Prostate gland (tissue), 2 donors: ENCODE measurements around the gene RBM15B. TPM values are rescaled to one million over a fixed set of nuclear protein-coding genes. Genes with fewer than 3 reads are reported as not detected.
"Not testable (repeated sequence)": the region's sequence is repeated elsewhere in the genome, so short reads cannot be mapped to it uniquely, and the experiment has no call there.

Experiments used
- DNase-seq: peaks from one replicate; pipeline ENCODE4 v3.0.0-alpha.2; 2019; ENCODE audit warnings: low spot score
- H3K27ac ChIP-seq, 2 donors: fragments of 200-600 bp; sonication (generic); 2 replicates each; pipeline ENCODE4 v1.5.1; 2017 to 2019
- H3K27me3 ChIP-seq: fragments of 200-600 bp; sonication (generic); replicated peaks from 2 replicates; pipeline ENCODE4 v1.5.1; 2019; ENCODE audit not compliant: insufficient read depth
- H3K36me3 ChIP-seq, 2 donors: fragments of 200-600 bp; sonication (generic); 1 replicate in 1 of 2; 2 replicates in 1 of 2; pipeline versions ENCODE4 v1.5.1 to v1.8.1; 2017 to 2019
- H3K4me1 ChIP-seq: fragments of 200-600 bp; sonication (generic); replicated peaks from 2 replicates; pipeline ENCODE4 v1.5.1; 2019
- H3K4me3 ChIP-seq, 2 donors: fragments of 200-600 bp; sonication (generic); 2 replicates each; pipeline ENCODE4 v1.5.1; 2017 to 2019
- H3K9me3 ChIP-seq: fragments of 200-600 bp; sonication (generic); 2 replicates; pipeline ENCODE4 v1.5.1; 2017
- POLR2A ChIP-seq: fragments of 450-650 bp; IDR thresholded peaks from one replicate; pipeline ENCODE4 v1.6.1; 2016; ENCODE audit warnings: antibody characterized with exemption, mild to moderate bottlenecking
- POLR2AphosphoS5 ChIP-seq: sonication (generic); formaldehyde crosslinking; IDR thresholded peaks from one replicate; pipeline ENCODE4 v1.6.1; 2017; ENCODE audit warnings: antibody characterized with exemption
- WGBS: methylation state at CpG from one replicate; pipeline ENCODE4 v1.1.5; 2018; 5-methylcytosine and 5-hydroxymethylcytosine counted together
- intact Hi-C: fragments of 100-400 bp; cut with DNase I; formaldehyde crosslinking; loops from one replicate; pipeline ENCODE4 v1.14.2; 2022
- total RNA-seq, 2 donors: library from RNA; depleted of rRNA; stranded (reverse); fragments of >200 nt; gene quantifications; one replicate each; pipeline ENCODE4 v1.1.0, GENCODE V29; 2016
- TF ChIP-seq, protein P1 (sequence below), 4 experiments: fragments of 200-600 bp in 2 of 4; fragments of 450-650 bp in 2 of 4; sonication (generic) in 2 of 4; IDR thresholded peaks; 1 replicate in 3 of 4; 2 replicates in 1 of 4; pipeline ENCODE4 v1.5.1; 2016 to 2019; ENCODE audit warnings: antibody characterized with exemption in 4 of 4, mild to moderate bottlenecking in 2 of 4, moderate library complexity in 2 of 4

Gene RBM15B
- total RNA-seq, 2 donors from 2014 or later, result 34.1 to 40.1 TPM

DNA sequence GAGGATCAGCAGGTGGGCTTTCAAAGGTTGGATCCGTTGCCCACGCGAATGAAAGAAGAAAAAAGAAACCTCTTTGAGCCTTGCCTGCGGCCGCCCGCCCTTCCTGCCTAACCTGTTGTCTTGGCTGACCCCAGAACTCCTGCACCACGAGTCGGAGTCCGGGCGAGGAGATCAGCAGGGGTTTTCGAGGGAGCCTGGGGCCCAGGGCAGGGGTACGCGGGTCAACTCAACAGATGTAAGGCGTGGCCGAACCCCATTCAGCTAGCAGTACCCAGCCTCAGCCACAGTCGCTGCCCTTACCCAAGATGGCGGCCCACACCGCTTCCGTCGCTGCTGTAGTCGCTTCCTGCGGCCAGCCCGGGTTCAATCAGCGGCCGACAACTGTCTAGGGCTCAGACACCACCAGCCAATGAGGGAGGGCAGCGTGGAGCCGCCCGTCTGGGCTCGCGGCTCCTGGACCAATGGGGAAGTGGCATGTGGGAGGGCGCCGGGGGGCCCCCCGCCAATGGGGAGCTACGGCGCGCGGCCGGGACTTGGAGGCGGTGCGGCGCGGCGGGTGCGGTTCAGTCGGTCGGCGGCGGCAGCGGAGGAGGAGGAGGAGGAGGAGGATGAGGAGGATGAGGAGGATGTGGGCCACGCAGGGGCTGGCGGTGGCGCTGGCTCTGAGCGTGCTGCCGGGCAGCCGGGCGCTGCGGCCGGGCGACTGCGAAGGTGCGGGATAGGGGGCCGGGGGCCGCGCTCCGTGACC is 6.2 kb upstream of the RBM15B start, which contains the start of gene MANF:
MANF (plus strand) TSS at position 566 of the 748 bp plus-strand sequence; CDS start at position 618, 52 bp downstream.
- DNase-seq, result peak; percentile 99
- intact Hi-C loops, result loop anchor here (5.0 to 10.0 kb wide), 3 partner anchors 768 to 1030 kb away; partner anchors contain the start of genes C3orf18, CYB561D2, HEMK1 and MAPKAPK3
- TF ChIP-seq POLR2A, result peak; percentile 89
- TF ChIP-seq, protein P1, sequence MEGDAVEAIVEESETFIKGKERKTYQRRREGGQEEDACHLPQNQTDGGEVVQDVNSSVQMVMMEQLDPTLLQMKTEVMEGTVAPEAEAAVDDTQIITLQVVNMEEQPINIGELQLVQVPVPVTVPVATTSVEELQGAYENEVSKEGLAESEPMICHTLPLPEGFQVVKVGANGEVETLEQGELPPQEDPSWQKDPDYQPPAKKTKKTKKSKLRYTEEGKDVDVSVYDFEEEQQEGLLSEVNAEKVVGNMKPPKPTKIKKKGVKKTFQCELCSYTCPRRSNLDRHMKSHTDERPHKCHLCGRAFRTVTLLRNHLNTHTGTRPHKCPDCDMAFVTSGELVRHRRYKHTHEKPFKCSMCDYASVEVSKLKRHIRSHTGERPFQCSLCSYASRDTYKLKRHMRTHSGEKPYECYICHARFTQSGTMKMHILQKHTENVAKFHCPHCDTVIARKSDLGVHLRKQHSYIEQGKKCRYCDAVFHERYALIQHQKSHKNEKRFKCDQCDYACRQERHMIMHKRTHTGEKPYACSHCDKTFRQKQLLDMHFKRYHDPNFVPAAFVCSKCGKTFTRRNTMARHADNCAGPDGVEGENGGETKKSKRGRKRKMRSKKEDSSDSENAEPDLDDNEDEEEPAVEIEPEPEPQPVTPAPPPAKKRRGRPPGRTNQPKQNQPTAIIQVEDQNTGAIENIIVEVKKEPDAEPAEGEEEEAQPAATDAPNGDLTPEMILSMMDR (IDR thresholded peaks at IDR 0.05), result peak in 2 of 4 experiments; percentile 50 to 51
- TF ChIP-seq POLR2AphosphoS5, result peak; percentile 94
- WGBS, result under 1% methylated on average over 58 of the region's 65 CpGs
- Histone ChIP-seq H3K27me3 (no peaks in the 10 kb centered on the region), H3K4me3 (peak within 1 kb of the TSS; percentile 78 to 94), H3K9me3 (no peaks in the 10 kb centered on the region), H3K27ac (peak within 1 kb of the TSS; percentile 91), H3K36me3 (no peaks in the 10 kb centered on the region), H3K4me1 (peaks cover 16% of the 10 kb centered on the region)

DNA sequence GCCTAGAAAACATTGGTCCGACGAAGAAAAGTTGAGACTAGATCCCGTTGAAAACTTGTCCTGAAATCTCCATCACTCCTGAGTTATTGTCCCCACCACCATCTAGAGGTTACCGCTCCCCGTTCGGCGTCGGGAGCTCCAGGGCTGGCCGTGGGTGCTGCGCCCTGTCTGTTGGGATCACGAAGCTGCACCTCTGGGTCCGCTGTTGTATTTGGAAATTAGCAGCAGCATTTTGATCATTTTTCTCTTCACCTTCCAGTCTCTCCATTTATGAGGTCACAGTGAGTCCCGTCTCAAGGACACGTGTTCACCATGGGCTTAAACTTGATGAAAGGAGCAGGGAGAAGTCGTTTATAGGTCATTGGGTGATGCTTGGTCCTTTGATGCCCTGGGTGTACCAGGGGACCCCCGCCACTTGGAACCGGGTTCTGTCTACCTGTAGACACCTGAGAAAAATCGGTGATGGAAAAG is 5.4 kb upstream of the RBM15B start:
- peaks cover 21% of the 10 kb centered on the region for H3K4me1 ChIP-seq
- DNase-seq, result no peak
- WGBS, result 2% methylated on average over 18 of the region's 18 CpGs

DNA sequence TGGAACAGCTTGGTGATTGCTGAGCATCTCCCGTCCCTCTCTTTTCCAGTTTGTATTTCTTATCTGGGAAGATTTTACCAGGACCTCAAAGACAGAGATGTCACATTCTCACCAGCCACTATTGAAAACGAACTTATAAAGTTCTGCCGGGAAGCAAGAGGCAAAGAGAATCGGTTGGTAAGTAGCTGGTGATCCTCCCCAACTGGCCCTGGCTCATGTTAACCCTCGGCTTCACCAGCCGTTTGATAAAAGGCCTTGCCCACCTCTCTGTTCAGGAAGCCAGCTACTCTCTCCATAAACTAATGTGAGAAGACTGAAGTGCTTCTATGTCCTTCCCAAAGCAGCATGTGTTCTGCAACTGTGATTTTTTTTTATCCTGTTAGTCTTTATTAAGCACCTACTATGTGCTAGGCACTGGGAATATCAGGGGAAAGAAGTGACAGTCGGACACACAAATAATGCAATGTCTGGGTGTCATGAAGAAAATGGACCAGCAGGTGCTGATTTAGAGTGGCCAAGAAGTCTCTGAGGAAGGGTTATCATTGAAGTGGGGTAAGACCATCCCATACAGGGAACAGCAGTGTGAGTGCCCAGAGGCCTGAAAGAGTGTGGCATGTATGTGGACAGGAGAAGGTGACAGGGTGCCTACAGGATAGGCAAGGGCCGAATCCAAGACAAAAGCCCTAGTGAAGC is 4.8 kb upstream of the RBM15B start:
- Histone ChIP-seq H3K27me3 (no peaks in the 10 kb centered on the region), H3K9me3 (no peaks in the 10 kb centered on the region), H3K36me3 (no peaks in the 10 kb centered on the region), H3K4me1 (peaks cover 23% of the 10 kb centered on the region), H3K27ac (peak overlapping the region; percentile 80 to 91), H3K4me3 (peak overlapping the region; percentile 78 to 94)
- TF ChIP-seq, protein P1 (IDR thresholded peaks at IDR 0.05), result no peak
- TF ChIP-seq POLR2A (no peak), POLR2AphosphoS5 (no peak)
- intact Hi-C loops, result loop anchor here (2.0 to 10.0 kb wide), 4 partner anchors 284 to 1032 kb away; partner anchors contain the start of genes C3orf18, CYB561D2, HEMK1 and MAPKAPK3
- no peak for DNase-seq
- WGBS, result 32% methylated on average over 8 of the region's 8 CpGs

More for the DNA sequence above, 5.4 kb upstream of the RBM15B start:
- Histone ChIP-seq H3K27me3 (no peaks in the 10 kb centered on the region), H3K36me3 (no peaks in the 10 kb centered on the region), H3K9me3 (no peaks in the 10 kb centered on the region), H3K27ac (peak overlapping the region; percentile 80 to 91), H3K4me3 (peak overlapping the region; percentile 78 to 94)
- TF ChIP-seq, protein P1 (IDR thresholded peaks at IDR 0.05), result no peak
- no peak for TF ChIP-seq POLR2A
- TF ChIP-seq POLR2AphosphoS5, result no peak
- intact Hi-C loops, result loop anchor here (2.0 to 10.0 kb wide), 4 partner anchors 285 to 1031 kb away; partner anchors contain the start of genes C3orf18, CYB561D2, HEMK1 and MAPKAPK3

DNA sequence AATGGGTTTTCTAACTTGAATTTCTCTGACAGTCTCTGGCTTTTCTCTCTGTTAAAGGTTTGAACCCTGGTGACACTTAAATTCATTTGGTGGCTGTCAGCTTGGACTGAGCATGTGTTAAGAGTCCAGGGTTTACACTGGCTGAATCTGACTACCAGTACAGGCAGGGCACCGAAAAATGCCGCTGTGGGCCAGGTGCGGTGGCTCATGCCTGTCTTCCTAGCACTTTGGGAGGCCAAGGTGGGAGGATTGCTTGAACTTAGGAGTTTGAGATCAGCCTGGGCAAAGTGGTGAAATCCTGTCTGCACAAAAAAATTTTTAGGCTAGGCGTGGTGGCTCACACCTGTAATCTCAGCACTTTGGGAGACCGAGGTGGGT is 4.2 kb upstream of the RBM15B start:
- no peaks in the 10 kb centered on the region for H3K36me3 ChIP-seq
- no peak for DNase-seq
- peak overlapping the region in 1 of 2 donors; percentile 94 for H3K4me3 ChIP-seq
- no peaks in the 10 kb centered on the region for H3K9me3 ChIP-seq
- no peak for TF ChIP-seq POLR2AphosphoS5
- TF ChIP-seq, protein P1 (IDR thresholded peaks at IDR 0.05), result no peak
- WGBS, result 93% methylated on average over 5 of the region's 5 CpGs
- no peaks in the 10 kb centered on the region for H3K27me3 ChIP-seq
- peaks cover 24% of the 10 kb centered on the region for H3K4me1 ChIP-seq
- peak overlapping the region; percentile 29 to 91 for H3K27ac ChIP-seq
- intact Hi-C loops, result loop anchor here (2.0 to 10.0 kb wide), 4 partner anchors 284 to 1032 kb away; partner anchors contain the start of genes C3orf18, CYB561D2, HEMK1 and MAPKAPK3

DNA sequence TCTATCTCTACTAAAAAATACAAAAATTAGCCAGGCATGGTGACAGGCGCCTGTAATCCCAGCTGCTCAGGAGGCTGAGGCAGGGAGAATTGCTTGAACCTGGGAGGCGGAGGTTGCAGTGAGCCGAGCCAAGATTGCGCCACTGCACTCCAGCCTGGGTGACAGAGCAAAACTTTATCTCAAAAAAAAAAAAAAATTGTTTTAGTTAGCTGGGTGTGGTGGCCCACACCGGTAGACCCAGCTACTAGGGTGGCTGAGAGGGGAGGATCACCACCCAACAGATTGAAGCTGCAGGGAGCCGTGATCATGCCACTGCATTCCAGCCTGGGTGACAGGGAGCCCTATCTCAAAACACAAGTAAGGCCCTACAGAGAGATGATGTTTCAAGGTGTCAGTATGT is 3.8 kb upstream of the RBM15B start:
- not testable (repeated sequence) for H3K27me3 ChIP-seq, H3K9me3 ChIP-seq, H3K36me3 ChIP-seq, DNase-seq
- Histone ChIP-seq H3K27ac (peak overlapping the region; percentile 29 to 91), H3K4me3 (peak overlapping the region in 1 of 2 donors; percentile 94), H3K4me1 (peaks cover 28% of the 10 kb centered on the region)
- 81% methylated on average over 6 of the region's 6 CpGs for WGBS
- intact Hi-C loops, result loop anchor here (2.0 to 10.0 kb wide), 4 partner anchors 284 to 1032 kb away; partner anchors contain the start of genes C3orf18, CYB561D2, HEMK1 and MAPKAPK3
